Spinal cord (tissue), 10 donors: ENCODE results near the gene TMEM106B. TPM values are rescaled to one million over a fixed set of nuclear protein-coding genes. Genes with fewer than 3 reads are reported as not detected.
"Not testable (repeated sequence)": the region's sequence is repeated elsewhere in the genome, so short reads cannot be mapped to it uniquely, and the experiment has no call there.

Experiments used
- DNase-seq, 6 donors: peaks; one replicate each; pipeline versions ENCODE4 v3.0.0 to v3.0.0-alpha.2; 2013 to 2015; ENCODE audit warnings: low spot score in 6 of 6, low read depth in 4 of 6
- H3K27ac ChIP-seq: one replicate; pipeline ENCODE4 v1.5.1; 2013; ENCODE audit warnings: low read depth, low read length, control low read depth
- H3K27me3 ChIP-seq: one replicate; pipeline ENCODE4 v1.6.1; 2013; ENCODE audit warnings: low read length; ENCODE audit not compliant: control insufficient read depth, insufficient read depth
- H3K36me3 ChIP-seq: one replicate; pipeline ENCODE4 v1.6.1; 2013; ENCODE audit warnings: low read length; ENCODE audit not compliant: control insufficient read depth, insufficient read depth
- H3K4me1 ChIP-seq: one replicate; pipeline ENCODE4 v1.6.1; 2013; ENCODE audit warnings: low read length; ENCODE audit not compliant: control insufficient read depth, insufficient read depth
- H3K4me3 ChIP-seq: one replicate; pipeline ENCODE4 v1.5.1; 2013; ENCODE audit warnings: low read depth, low read length, control low read depth
- H3K9me3 ChIP-seq: one replicate; pipeline ENCODE4 v1.6.1; 2013; ENCODE audit warnings: low read length; ENCODE audit not compliant: control insufficient read depth, insufficient read depth
- WGBS: methylation state at CpG from one replicate; pipeline ENCODE4 v1.1.5; 2013; ENCODE audit warnings: missing lambda C conversion rate; ENCODE audit not compliant: insufficient coverage; 5-methylcytosine and 5-hydroxymethylcytosine counted together
- polyA plus RNA-seq, 2 donors: library from polyadenylated mRNA; unstranded; fragments of 120-200 nt; gene quantifications; one replicate each; pipeline ENCODE4 v1.2.1, GENCODE V29; 2013; ENCODE audit not compliant: insufficient read length in 2 of 2
- total RNA-seq, 2 donors: library from RNA; depleted of rRNA in 1 of 2; stranded (reverse); fragments of 120-200 nt in 1 of 2; fragments of >200 nt in 1 of 2; gene quantifications; one replicate each; pipeline versions ENCODE4 v1.2.3 to v1.2.4, GENCODE V29; 2013 to 2014
- donor health status: healthy.

Gene TMEM106B
- total and polyA plus RNA-seq, 4 donors, result 40.9 to 120 (median 72.4) TPM

- no CpG with 5 or more reads among the region's 7 CpGs for WGBS
- not testable (repeated sequence) for H3K27me3 ChIP-seq, H3K36me3 ChIP-seq, H3K4me1 ChIP-seq, DNase-seq, H3K9me3 ChIP-seq, H3K27ac ChIP-seq, H3K4me3 ChIP-seq
Measured at GRCh38 chr7:12225017-12225416, 13.9 kb downstream of the TMEM106B start.

- Histone ChIP-seq H3K4me1 (no peaks in the 10 kb centered on the region), H3K4me3 (no peak overlapping the region), H3K27me3 (no peaks in the 10 kb centered on the region), H3K27ac (no peak overlapping the region), H3K9me3 (no peaks in the 10 kb centered on the region), H3K36me3 (peaks cover 5% of the 10 kb centered on the region)
- no peak for DNase-seq
- WGBS, result no CpG with 5 or more reads among the region's 2 CpGs
Measured at GRCh38 chr7:12226756-12227155, 15.7 kb downstream of the TMEM106B start.

- no peaks in the 10 kb centered on the region for H3K9me3 ChIP-seq
- no peaks in the 10 kb centered on the region for H3K4me1 ChIP-seq
- H3K27me3 ChIP-seq, result no peaks in the 10 kb centered on the region
- H3K36me3 ChIP-seq, result peaks cover 5% of the 10 kb centered on the region
- no peak overlapping the region for H3K4me3 ChIP-seq
- no peak overlapping the region for H3K27ac ChIP-seq
- no peak for DNase-seq
Measured at GRCh38 chr7:12228024-12228423, 16.9 kb downstream of the TMEM106B start.

GRCh38 chr7:12229046-12229445 lies 18.0 kb downstream of the TMEM106B start:
- H3K9me3 ChIP-seq, result no peaks in the 10 kb centered on the region
- H3K27ac ChIP-seq, result no peak overlapping the region
- no peak for DNase-seq
- H3K36me3 ChIP-seq, result peaks cover 5% of the 10 kb centered on the region
- H3K27me3 ChIP-seq, result no peaks in the 10 kb centered on the region
- H3K4me1 ChIP-seq, result no peaks in the 10 kb centered on the region
- H3K4me3 ChIP-seq, result no peak overlapping the region

GRCh38 chr7:12231097-12231496 lies 20.0 kb downstream of the TMEM106B start:
- no peak overlapping the region for H3K4me3 ChIP-seq
- H3K36me3 ChIP-seq, result peaks cover 5% of the 10 kb centered on the region
- no peak for DNase-seq
- no peaks in the 10 kb centered on the region for H3K27me3 ChIP-seq
- H3K9me3 ChIP-seq, result no peaks in the 10 kb centered on the region
- H3K27ac ChIP-seq, result no peak overlapping the region
- WGBS, result no CpG with 5 or more reads among the region's 2 CpGs
- H3K4me1 ChIP-seq, result no peaks in the 10 kb centered on the region

- Histone ChIP-seq H3K9me3 (no peaks in the 10 kb centered on the region), H3K36me3 (peaks cover 5% of the 10 kb centered on the region), H3K4me1 (no peaks in the 10 kb centered on the region), H3K27me3 (no peaks in the 10 kb centered on the region), H3K27ac (no peak overlapping the region), H3K4me3 (no peak overlapping the region)
- no peak for DNase-seq
- WGBS, result no CpG with 5 or more reads among the region's 2 CpGs
Measured at GRCh38 chr7:12233175-12233574, 22.1 kb downstream of the TMEM106B start.

- DNase-seq, result no peak
- no peak overlapping the region for H3K4me3 ChIP-seq
- peaks cover 5% of the 10 kb centered on the region for H3K36me3 ChIP-seq
- H3K4me1 ChIP-seq, result no peaks in the 10 kb centered on the region
- H3K27me3 ChIP-seq, result no peaks in the 10 kb centered on the region
- no peaks in the 10 kb centered on the region for H3K9me3 ChIP-seq
- WGBS, result no CpG with 5 or more reads among the region's 2 CpGs
- H3K27ac ChIP-seq, result no peak overlapping the region
Measured at GRCh38 chr7:12234334-12234865, 23.3 kb downstream of the TMEM106B start.

GRCh38 chr7:12235970-12236369 lies 24.9 kb downstream of the TMEM106B start:
- H3K4me1 ChIP-seq, result no peaks in the 10 kb centered on the region
- no peak overlapping the region for H3K4me3 ChIP-seq
- H3K27me3 ChIP-seq, result no peaks in the 10 kb centered on the region
- H3K9me3 ChIP-seq, result no peaks in the 10 kb centered on the region
- DNase-seq, result no peak
- WGBS, result no CpG with 5 or more reads among the region's 1 CpG
- H3K36me3 ChIP-seq, result no peaks in the 10 kb centered on the region
- H3K27ac ChIP-seq, result no peak overlapping the region

- no peaks in the 10 kb centered on the region for H3K27me3 ChIP-seq
- H3K9me3 ChIP-seq, result no peaks in the 10 kb centered on the region
- no peak overlapping the region for H3K4me3 ChIP-seq
- DNase-seq, result no peak
- no peak overlapping the region for H3K27ac ChIP-seq
- no peaks in the 10 kb centered on the region for H3K36me3 ChIP-seq
- no peaks in the 10 kb centered on the region for H3K4me1 ChIP-seq
- WGBS, result no CpG with 5 or more reads among the region's 1 CpG
Measured at GRCh38 chr7:12237007-12237406, 25.9 kb downstream of the TMEM106B start.

- Histone ChIP-seq H3K36me3 (no peaks in the 10 kb centered on the region), H3K27ac (no peak overlapping the region), H3K4me3 (no peak overlapping the region), H3K27me3 (no peaks in the 10 kb centered on the region), H3K9me3 (no peaks in the 10 kb centered on the region), H3K4me1 (no peaks in the 10 kb centered on the region)
- WGBS, result 88% methylated on average over 2 of the region's 3 CpGs
- no peak for DNase-seq
Measured at GRCh38 chr7:12239806-12240205, 28.7 kb downstream of the TMEM106B start.
